Bronchial epithelial cell (primary cell): ENCODE results near the gene ART4. TPM values are rescaled to one million over a fixed set of nuclear protein-coding genes. Genes with fewer than 3 reads are reported as not detected.
A peak's percentile ranks its signal among the peaks of the same experiment; 100 is the strongest.

Source experiments
- DNase-seq: peaks from one replicate; pipeline ENCODE4 v3.0.0-alpha.2; 2010; ENCODE audit warnings: low read depth
- FAIRE-seq: peaks from 2 replicates; lab custom pipeline; 2011; peaks lifted over from hg19 to GRCh38; lab: Jason Lieb, UNC
- H3K27me3 ChIP-seq: 2 replicates; pipeline ENCODE4 v1.5.1; 2011; ENCODE audit warnings: low read length; ENCODE audit not compliant: control insufficient read depth, insufficient read depth
- H3K36me3 ChIP-seq: 2 replicates; pipeline ENCODE4 v1.5.1; 2011; ENCODE audit warnings: low read length; ENCODE audit not compliant: control insufficient read depth, insufficient read depth
- H3K4me3 ChIP-seq: 2 replicates; pipeline ENCODE4 v1.5.1; 2011; ENCODE audit warnings: mild to moderate bottlenecking, low read depth, low read length, control low read depth
- total RNA-seq: library from RNA; depleted of rRNA; stranded (reverse); fragments of >200 nt; gene quantifications from 2 replicates; pipeline ENCODE4 v1.2.1, GENCODE V29; 2014
- TF ChIP-seq, protein P1 (sequence below): IDR thresholded peaks from 2 replicates; pipeline ENCODE4 v1.5.1; 2011; ENCODE audit warnings: mild to moderate bottlenecking, moderate library complexity, low read length, control low read depth, inconsistent platforms; ENCODE audit not compliant: insufficient read depth, severe bottlenecking

The ART4 gene
- total RNA-seq, 1 donor from 2014 or later = not detected

DNA sequence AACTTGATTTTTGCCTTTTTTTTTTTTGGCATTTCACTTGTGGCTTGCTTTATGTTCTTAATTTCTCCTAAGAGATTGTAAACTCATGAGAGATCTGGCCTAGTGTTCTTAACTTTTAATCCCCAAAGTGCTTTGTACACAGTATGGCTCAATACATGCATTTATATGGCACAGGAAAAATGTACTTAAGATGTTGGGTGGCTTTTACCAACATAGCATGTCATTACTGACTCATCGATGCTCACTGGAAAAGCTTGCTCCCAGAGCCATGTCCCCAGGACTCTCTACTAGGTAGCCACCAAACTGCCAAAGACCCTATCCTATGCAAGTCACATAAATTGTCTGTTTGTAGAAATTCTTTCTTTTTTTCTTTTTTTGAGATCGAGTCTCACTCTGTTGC lies 16.3 kb downstream of the ART4 start:
- Histone ChIP-seq H3K4me3 (no peak overlapping the region), H3K27me3 (no peaks in the 10 kb centered on the region), H3K36me3 (no peaks in the 10 kb centered on the region)
- no peak for FAIRE-seq
- DNase-seq = peak; percentile 26
- TF ChIP-seq, protein P1, sequence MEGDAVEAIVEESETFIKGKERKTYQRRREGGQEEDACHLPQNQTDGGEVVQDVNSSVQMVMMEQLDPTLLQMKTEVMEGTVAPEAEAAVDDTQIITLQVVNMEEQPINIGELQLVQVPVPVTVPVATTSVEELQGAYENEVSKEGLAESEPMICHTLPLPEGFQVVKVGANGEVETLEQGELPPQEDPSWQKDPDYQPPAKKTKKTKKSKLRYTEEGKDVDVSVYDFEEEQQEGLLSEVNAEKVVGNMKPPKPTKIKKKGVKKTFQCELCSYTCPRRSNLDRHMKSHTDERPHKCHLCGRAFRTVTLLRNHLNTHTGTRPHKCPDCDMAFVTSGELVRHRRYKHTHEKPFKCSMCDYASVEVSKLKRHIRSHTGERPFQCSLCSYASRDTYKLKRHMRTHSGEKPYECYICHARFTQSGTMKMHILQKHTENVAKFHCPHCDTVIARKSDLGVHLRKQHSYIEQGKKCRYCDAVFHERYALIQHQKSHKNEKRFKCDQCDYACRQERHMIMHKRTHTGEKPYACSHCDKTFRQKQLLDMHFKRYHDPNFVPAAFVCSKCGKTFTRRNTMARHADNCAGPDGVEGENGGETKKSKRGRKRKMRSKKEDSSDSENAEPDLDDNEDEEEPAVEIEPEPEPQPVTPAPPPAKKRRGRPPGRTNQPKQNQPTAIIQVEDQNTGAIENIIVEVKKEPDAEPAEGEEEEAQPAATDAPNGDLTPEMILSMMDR = no peak

DNA sequence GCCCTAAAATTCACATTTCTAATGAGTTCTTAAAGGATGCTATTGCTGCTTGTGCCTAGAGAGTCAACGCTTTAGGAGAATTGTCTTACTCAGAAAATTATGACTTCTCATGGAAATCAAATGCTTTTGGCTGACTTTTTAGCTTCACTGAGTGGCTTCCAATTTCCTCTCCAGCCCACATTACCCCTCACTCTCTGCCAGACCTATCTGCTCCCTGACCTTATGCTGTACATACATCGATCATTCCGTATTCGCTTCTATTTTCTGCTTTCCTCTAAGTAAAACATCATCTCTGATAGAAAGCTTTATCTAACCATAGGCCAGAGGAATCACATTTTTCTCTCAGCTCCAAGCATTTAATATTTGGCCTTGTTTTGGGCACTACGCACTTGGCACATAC lies 16.8 kb downstream of the ART4 start:
- no peak overlapping the region for H3K4me3 ChIP-seq
- no peak for FAIRE-seq
- no peaks in the 10 kb centered on the region for H3K27me3 ChIP-seq
- TF ChIP-seq, protein P1 = no peak
- no peaks in the 10 kb centered on the region for H3K36me3 ChIP-seq
- DNase-seq = no peak

DNA sequence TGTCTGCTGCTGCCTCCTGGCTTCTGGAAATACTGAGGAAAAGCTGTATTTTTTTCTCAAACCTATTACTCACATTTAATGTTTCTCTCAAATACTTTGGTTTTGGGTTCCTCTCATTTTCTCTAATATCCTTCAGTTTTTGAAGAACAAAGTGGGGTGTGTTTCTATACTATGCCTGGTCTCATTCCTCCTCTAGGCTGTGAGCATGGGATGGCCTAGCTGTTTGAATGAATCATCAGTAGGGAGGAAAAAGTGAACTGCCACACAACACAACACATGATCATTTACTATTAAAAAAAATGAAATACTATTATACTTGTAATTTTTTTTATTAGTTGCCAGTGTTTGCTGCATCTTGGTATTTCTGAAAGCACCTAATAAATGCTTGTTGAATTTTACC lies 18.1 kb downstream of the ART4 start:
- no peaks in the 10 kb centered on the region for H3K27me3 ChIP-seq
- FAIRE-seq (no peak), DNase-seq (peak; percentile 38)
- H3K4me3 ChIP-seq = no peak overlapping the region
- TF ChIP-seq, protein P1 = no peak
- no peaks in the 10 kb centered on the region for H3K36me3 ChIP-seq

DNA sequence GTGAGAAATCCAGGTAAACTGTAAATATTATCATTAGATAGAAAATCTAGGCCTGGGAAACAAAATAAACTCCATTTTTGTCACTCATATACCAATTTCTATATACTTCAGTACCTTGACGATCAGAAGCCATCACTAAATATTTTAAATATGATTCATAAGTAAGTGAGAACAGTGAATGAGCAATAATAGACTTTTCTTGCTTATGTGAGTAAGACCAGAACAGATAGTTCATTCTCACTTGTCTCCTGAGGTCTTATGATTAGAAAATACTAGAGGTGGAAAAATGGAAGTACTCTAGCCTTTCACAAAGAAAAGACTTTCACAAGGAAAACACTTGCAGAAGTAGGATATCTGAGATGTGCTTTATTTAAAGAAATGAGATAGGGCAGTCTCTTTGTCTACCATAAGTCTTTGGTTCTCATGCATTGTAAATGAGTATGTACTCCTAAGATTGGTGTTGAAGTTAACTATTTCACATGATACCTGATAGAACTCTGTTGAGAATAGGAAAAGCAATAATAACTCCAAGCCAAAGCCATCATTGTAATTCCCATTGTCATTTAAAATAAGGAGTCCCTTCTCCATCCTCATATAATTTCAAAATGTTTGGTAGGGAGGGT lies 19.2 kb downstream of the ART4 start:
- H3K36me3 ChIP-seq = no peaks in the 10 kb centered on the region
- TF ChIP-seq, protein P1 = no peak
- no peak for FAIRE-seq
- no peaks in the 10 kb centered on the region for H3K27me3 ChIP-seq
- peak; percentile 72 for DNase-seq
- H3K4me3 ChIP-seq = no peak overlapping the region

DNA sequence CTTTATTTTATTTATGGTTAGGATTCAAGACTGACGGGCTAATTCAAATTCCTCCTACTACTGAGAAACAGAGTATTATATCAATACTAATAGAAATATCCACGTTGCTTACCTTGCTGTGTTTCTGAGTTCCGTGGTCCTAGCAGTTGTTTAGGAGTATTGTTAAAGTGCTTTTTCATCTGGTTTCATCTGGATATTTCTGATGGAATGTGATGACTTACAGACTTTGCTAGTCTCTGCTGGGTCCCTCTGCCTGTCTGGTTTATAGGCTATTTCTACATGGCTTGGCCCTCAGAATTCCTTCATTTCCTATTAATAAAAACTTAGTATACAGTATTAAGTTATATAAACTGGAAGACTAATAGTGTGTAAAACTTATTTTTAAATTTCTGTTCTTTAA lies 29.3 kb downstream of the ART4 start, which contains the start of gene SMCO3:
Gene SMCO3 (minus strand): TSS at position 169 of the 400 bp plus-strand sequence. CDS start 7,502 bp downstream, outside the sequence.
- TF ChIP-seq, protein P1 = no peak
- Histone ChIP-seq H3K4me3 (no peak within 1 kb of the TSS), H3K36me3 (no peaks in the 10 kb centered on the region), H3K27me3 (no peaks in the 10 kb centered on the region)
- FAIRE-seq = no peak
- DNase-seq = no peak

DNA sequence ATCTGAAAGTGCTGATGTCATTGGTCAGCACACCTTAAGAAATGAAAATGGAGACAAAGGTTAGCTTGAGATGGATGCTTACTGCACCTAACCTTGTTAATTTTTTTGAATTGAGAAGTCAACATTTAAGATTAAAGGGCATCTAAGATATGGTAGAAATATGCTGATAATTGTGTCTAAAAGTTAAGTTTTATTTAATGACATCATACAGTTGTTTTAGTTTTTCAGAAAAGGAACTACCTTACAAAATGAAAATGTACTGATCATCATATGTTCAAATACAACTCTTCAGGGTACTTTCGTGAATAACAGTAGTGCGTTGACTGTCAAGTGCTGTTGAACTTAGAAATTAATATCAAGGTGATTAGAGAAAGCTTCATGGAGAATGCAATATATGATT lies 31.8 kb downstream of the ART4 start:
- Histone ChIP-seq H3K36me3 (no peaks in the 10 kb centered on the region), H3K27me3 (no peaks in the 10 kb centered on the region), H3K4me3 (no peak overlapping the region)
- TF ChIP-seq, protein P1 = no peak
- FAIRE-seq (no peak), DNase-seq (no peak)
